SK-N-SH (cell line): Measurements from ENCODE around the gene ANKDD1A. TPM values are rescaled to one million over a fixed set of nuclear protein-coding genes. Genes with fewer than 3 reads are reported as not detected.

Source experiments
- CTCF ChIA-PET: fragments of 300-600, 350-600 bp; formaldehyde crosslinking; extraction: SDS; loops from one replicate; lab custom pipeline; 2021; lab: Yijun Ruan, JAX
- POLR2A ChIA-PET: fragments of 350-600 bp; sonication (Branson Sonifier 250); formaldehyde crosslinking; extraction: SDS; loops from one replicate; lab custom pipeline; 2020; ENCODE audit warnings: antibody characterized with exemption, inconsistent platforms; lab: Yijun Ruan, JAX
- DNase-seq: peaks from one replicate; pipeline ENCODE4 v3.0.0; 2012
- H2AFZ ChIP-seq: fragments of 200-600 bp; sonication (generic); 2 replicates; pipeline ENCODE4 v1.8.1; 2016; ENCODE audit warnings: antibody characterized with exemption, mild to moderate bottlenecking, low read depth
- H3F3A ChIP-seq: fragments of 200-600 bp; sonication (generic); replicated peaks from 2 replicates; pipeline ENCODE3; 2016; ENCODE audit warnings: antibody characterized with exemption, mild to moderate bottlenecking; ENCODE audit not compliant: insufficient read depth
- H3K27ac ChIP-seq, 2 experiments: fragments of 200-500 bp in 1 of 2; fragments of 200-600 bp in 1 of 2; sonication (Bioruptor generic) in 1 of 2; sonication (generic), shearing (Covaris generic) in 1 of 2; 2 replicates each; pipeline versions ENCODE4 v1.5.1 to v1.6.1; 2014 to 2016; ENCODE audit warnings: low read depth in 2 of 2, inconsistent platforms in 1 of 2, low read length in 1 of 2, mild to moderate bottlenecking in 1 of 2, mixed read lengths in 1 of 2
- H3K27me3 ChIP-seq: fragments of 200-600 bp; sonication (generic), shearing (Covaris generic); 2 replicates; pipeline ENCODE4 v1.6.1; 2016; ENCODE audit warnings: mixed run types; ENCODE audit not compliant: insufficient read depth
- H3K36me3 ChIP-seq, 2 experiments: fragments of 200-500 bp in 1 of 2; fragments of 200-600 bp in 1 of 2; sonication (Bioruptor generic) in 1 of 2; sonication (generic) in 1 of 2; replicated peaks in 1 of 2; 2 replicates each; pipeline versions ENCODE3 to v1.5.1; 2014 to 2016; ENCODE audit warnings: low read length in 1 of 2, mild to moderate bottlenecking in 1 of 2; ENCODE audit not compliant: insufficient read depth in 2 of 2, control insufficient read depth in 1 of 2
- H3K4me1 ChIP-seq, 2 experiments: fragments of 200-500 bp in 1 of 2; fragments of 200-600 bp in 1 of 2; sonication (Bioruptor generic) in 1 of 2; sonication (generic), shearing (Covaris generic) in 1 of 2; 2 replicates each; pipeline versions ENCODE4 v1.5.1 to v1.6.1; 2014 to 2016; ENCODE audit warnings: low read depth in 1 of 2, low read length in 1 of 2, mixed run types in 1 of 2; ENCODE audit not compliant: insufficient read depth in 2 of 2, control insufficient read depth in 1 of 2
- H3K4me2 ChIP-seq: fragments of 200-600 bp; sonication (generic), shearing (Covaris generic); 2 replicates; pipeline ENCODE4 v1.6.1; 2017; ENCODE audit warnings: mixed run types
- H3K4me3 ChIP-seq, 2 experiments: fragments of 200-500 bp in 1 of 2; fragments of 200-600 bp in 1 of 2; sonication (Bioruptor generic) in 1 of 2; sonication (generic), shearing (Covaris generic) in 1 of 2; 2 replicates each; pipeline versions ENCODE4 v1.5.1 to v1.8.1; 2014 to 2016; ENCODE audit warnings: low read depth in 2 of 2, inconsistent platforms in 1 of 2, low read length in 1 of 2, mild to moderate bottlenecking in 1 of 2, mixed read lengths in 1 of 2, moderate library complexity in 1 of 2
- H3K79me2 ChIP-seq: fragments of 200-600 bp; sonication (generic); 2 replicates; pipeline ENCODE4 v1.8.1; 2017; ENCODE audit warnings: mild to moderate bottlenecking; ENCODE audit not compliant: insufficient read depth
- H3K9ac ChIP-seq: fragments of 200-600 bp; sonication (generic); 2 replicates; pipeline ENCODE4 v1.6.1; 2017; ENCODE audit warnings: mixed run types
- H3K9me2 ChIP-seq: fragments of 200-600 bp; sonication (generic); 2 replicates; pipeline ENCODE4 v1.6.1; 2017; ENCODE audit warnings: mixed run types
- H3K9me3 ChIP-seq: fragments of 200-600 bp; sonication (generic); 2 replicates; pipeline ENCODE4 v1.6.1; 2017; ENCODE audit warnings: mixed run types, mild to moderate bottlenecking, moderate library complexity
- H4K20me1 ChIP-seq: fragments of 200-600 bp; sonication (generic); 2 replicates; pipeline ENCODE4 v1.6.1; 2017; ENCODE audit warnings: mild to moderate bottlenecking, mixed run types; ENCODE audit not compliant: insufficient read depth
- ELF1 ChIP-seq: IDR thresholded peaks from 2 replicates; pipeline ENCODE4 v1.4.0; 2012
- EP300 ChIP-seq, 2 experiments: IDR thresholded peaks; 2 replicates each; pipeline versions ENCODE4 v1.4.0 to v1.6.1; 2012; ENCODE audit warnings: borderline replicate concordance in 1 of 2, low read depth in 1 of 2, low read length in 1 of 2
- FOSL2 ChIP-seq: IDR thresholded peaks from 2 replicates; pipeline ENCODE4 v1.4.0; 2012; ENCODE audit warnings: low read depth, mild to moderate bottlenecking, moderate library complexity, borderline replicate concordance
- FOXJ3 ChIP-seq: sonication (generic); formaldehyde crosslinking; IDR thresholded peaks from 2 replicates; pipeline ENCODE4 v1.5.1; 2020; ENCODE audit warnings: mild to moderate bottlenecking, missing genetic modification reagents
- GABPA ChIP-seq: IDR thresholded peaks from 2 replicates; pipeline ENCODE4 v1.4.0; 2012; ENCODE audit warnings: low read depth, mild to moderate bottlenecking
- NRF1 ChIP-seq: IDR thresholded peaks from 2 replicates; pipeline ENCODE4 v1.6.1; 2012; ENCODE audit warnings: low read depth, mild to moderate bottlenecking, low read length
- RCOR1 ChIP-seq: fragments of 150-350 bp; IDR thresholded peaks from 2 replicates; pipeline ENCODE4 v1.6.1; 2017; ENCODE audit warnings: antibody characterized with exemption, low read length
- RFX5 ChIP-seq: IDR thresholded peaks from 2 replicates; pipeline ENCODE4 v1.6.1; 2012; ENCODE audit warnings: mild to moderate bottlenecking, improper control_type of control experiment, low read length
- SIN3A ChIP-seq: IDR thresholded peaks from 2 replicates; pipeline ENCODE4 v1.6.1; 2012; ENCODE audit warnings: low read depth, mild to moderate bottlenecking, low read length, moderate library complexity, borderline replicate concordance
- SMC3 ChIP-seq: IDR thresholded peaks from 2 replicates; pipeline ENCODE4 v1.6.1; 2012; ENCODE audit warnings: low read depth, low read length, improper control_type of control experiment
- TAF1 ChIP-seq: IDR thresholded peaks from 2 replicates; pipeline ENCODE4 v1.6.1; 2012; ENCODE audit warnings: low read depth, mild to moderate bottlenecking, low read length, moderate library complexity, borderline replicate concordance
- TCF12 ChIP-seq: IDR thresholded peaks from 2 replicates; pipeline ENCODE4 v1.4.0; 2012
- TEAD4 ChIP-seq: IDR thresholded peaks from 2 replicates; pipeline ENCODE4 v1.4.0; 2012; ENCODE audit warnings: mild to moderate bottlenecking, borderline replicate concordance; ENCODE audit not compliant: insufficient read depth
- WGBS: methylation state at CpG from one replicate; pipeline ENCODE4 v1.1.6; 2017; ENCODE audit warnings: low lambda C conversion rate; 5-methylcytosine and 5-hydroxymethylcytosine counted together
- polyA plus RNA-seq, 3 experiments: library from polyadenylated mRNA; depleted of rRNA; stranded (reverse); fragments of >200 nt; gene quantifications; 2 replicates each; pipeline ENCODE4 v1.2.3, GENCODE V29; 2012
- TF ChIP-seq, protein P1 (sequence below): IDR thresholded peaks from 2 replicates; pipeline ENCODE4; 2012
- TF ChIP-seq, protein P2 (sequence below): IDR thresholded peaks from 2 replicates; pipeline ENCODE4 v1.4.0; 2012; ENCODE audit warnings: low read depth, borderline replicate concordance
- TF ChIP-seq, protein P3 (sequence below): fragments of 150-350 bp; IDR thresholded peaks from 2 replicates; pipeline ENCODE4 v1.6.1; 2016; ENCODE audit warnings: mild to moderate bottlenecking, low read depth, low read length

ANKDD1A gene
- polyA plus RNA-seq, 1 of the 3 experiments (the other 2 are of a cell fraction): 8.6 TPM

DNA sequence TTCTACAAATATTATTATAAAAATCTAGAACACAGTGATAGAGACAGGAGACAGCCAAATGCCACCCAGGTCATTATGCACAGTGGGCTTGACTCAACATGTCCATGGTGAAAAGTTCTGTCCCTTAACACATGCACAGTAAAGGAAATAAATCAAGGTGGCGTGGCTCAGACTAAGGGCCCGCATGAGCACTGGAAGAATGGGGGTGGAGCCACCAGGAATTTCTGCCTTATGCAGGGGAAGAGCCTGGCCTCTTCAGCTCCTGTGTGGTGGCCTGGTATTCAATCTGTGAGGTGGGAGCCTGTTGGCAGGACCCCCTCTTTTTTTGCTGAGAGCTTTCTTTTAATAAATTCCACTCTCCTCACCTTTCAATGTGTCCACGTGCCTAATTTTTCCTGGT is 95.2 kb downstream of the ANKDD1A start:
- H3F3A ChIP-seq: peaks cover 4% of the 10 kb centered on the region
- TF ChIP-seq RCOR1 (no peak), FOXJ3 (CRISPR knock-in tag) (no peak), SIN3A (no peak), TEAD4 (no peak), RFX5 (no peak), TAF1 (no peak), ELF1 (no peak), FOSL2 (no peak), GABPA (no peak), NRF1 (no peak), EP300 (IDR thresholded peaks at IDR 0.05; ENCODE audit: borderline replicate concordance in 1 of 2, low read depth in 1 of 2, low read length in 1 of 2) (no peak), TCF12 (no peak), SMC3 (no peak)
- TF ChIP-seq, protein P1, sequence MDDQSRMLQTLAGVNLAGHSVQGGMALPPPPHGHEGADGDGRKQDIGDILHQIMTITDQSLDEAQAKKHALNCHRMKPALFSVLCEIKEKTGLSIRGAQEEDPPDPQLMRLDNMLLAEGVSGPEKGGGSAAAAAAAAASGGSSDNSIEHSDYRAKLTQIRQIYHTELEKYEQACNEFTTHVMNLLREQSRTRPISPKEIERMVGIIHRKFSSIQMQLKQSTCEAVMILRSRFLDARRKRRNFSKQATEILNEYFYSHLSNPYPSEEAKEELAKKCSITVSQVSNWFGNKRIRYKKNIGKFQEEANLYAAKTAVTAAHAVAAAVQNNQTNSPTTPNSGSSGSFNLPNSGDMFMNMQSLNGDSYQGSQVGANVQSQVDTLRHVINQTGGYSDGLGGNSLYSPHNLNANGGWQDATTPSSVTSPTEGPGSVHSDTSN: no peak
- TF ChIP-seq, protein P2, sequence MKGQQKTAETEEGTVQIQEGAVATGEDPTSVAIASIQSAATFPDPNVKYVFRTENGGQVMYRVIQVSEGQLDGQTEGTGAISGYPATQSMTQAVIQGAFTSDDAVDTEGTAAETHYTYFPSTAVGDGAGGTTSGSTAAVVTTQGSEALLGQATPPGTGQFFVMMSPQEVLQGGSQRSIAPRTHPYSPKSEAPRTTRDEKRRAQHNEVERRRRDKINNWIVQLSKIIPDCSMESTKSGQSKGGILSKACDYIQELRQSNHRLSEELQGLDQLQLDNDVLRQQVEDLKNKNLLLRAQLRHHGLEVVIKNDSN: no peak
- TF ChIP-seq, protein P3, sequence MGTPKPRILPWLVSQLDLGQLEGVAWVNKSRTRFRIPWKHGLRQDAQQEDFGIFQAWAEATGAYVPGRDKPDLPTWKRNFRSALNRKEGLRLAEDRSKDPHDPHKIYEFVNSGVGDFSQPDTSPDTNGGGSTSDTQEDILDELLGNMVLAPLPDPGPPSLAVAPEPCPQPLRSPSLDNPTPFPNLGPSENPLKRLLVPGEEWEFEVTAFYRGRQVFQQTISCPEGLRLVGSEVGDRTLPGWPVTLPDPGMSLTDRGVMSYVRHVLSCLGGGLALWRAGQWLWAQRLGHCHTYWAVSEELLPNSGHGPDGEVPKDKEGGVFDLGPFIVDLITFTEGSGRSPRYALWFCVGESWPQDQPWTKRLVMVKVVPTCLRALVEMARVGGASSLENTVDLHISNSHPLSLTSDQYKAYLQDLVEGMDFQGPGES: no peak
- H3K4me3 ChIP-seq: no peak overlapping the region
- no peak overlapping the region for H3K9ac ChIP-seq
- no peaks in the 10 kb centered on the region for H3K9me3 ChIP-seq
- no peak overlapping the region for H3K27ac ChIP-seq
- H3K4me1 ChIP-seq: no peaks in the 10 kb centered on the region
- WGBS: 98% methylated on average over 3 of the region's 3 CpGs
- H3K36me3 ChIP-seq: peaks cover 8 to 49% of the 10 kb centered on the region in 2 experiments
- H3K9me2 ChIP-seq: no peaks in the 10 kb centered on the region
- DNase-seq: no peak
- no peaks in the 10 kb centered on the region for H3K79me2 ChIP-seq
- POLR2A ChIA-PET: no interaction called here
- no peak overlapping the region for H3K4me2 ChIP-seq
- no peaks in the 10 kb centered on the region for H3K27me3 ChIP-seq
- H4K20me1 ChIP-seq: no peaks in the 10 kb centered on the region
- H2AFZ ChIP-seq: no peak overlapping the region
- CTCF ChIA-PET: no interaction called here

Other genes starting within 250 kb of the ANKDD1A start
- 2.6 and 6.5 TPM in 2 replicates for gene RBPMS2, start 136.3 kb upstream of the ANKDD1A start, polyA plus RNA-seq (2012; rRNA removed)
- 12.1 and 12.4 TPM in 2 replicates for gene PIF1, start 86.3 kb upstream of the ANKDD1A start, polyA plus RNA-seq (2012; rRNA removed)
- gene PLEKHO2, start 70.0 kb upstream of the ANKDD1A start, polyA plus RNA-seq (2012; rRNA removed): 6.8 and 7.8 TPM in 2 replicates
- gene SPG21, start 78.0 kb downstream of the ANKDD1A start, polyA plus RNA-seq (2012; rRNA removed): 56.5 and 57.1 TPM in 2 replicates
- 12.1 and 12.7 TPM in 2 replicates for gene MTFMT, start 117.7 kb downstream of the ANKDD1A start, polyA plus RNA-seq (2012; rRNA removed)
- not detected in 2 replicates for gene SLC51B, start 133.5 kb downstream of the ANKDD1A start, polyA plus RNA-seq (2012; rRNA removed)
- gene RASL12, start 156.1 kb downstream of the ANKDD1A start, polyA plus RNA-seq (2012; rRNA removed): not detected in 2 replicates
- not detected in 2 replicates for gene KBTBD13, start 164.8 kb downstream of the ANKDD1A start, polyA plus RNA-seq (2012; rRNA removed)
- 1.8 and 1.9 TPM in 2 replicates for gene UBAP1L, start 203.3 kb downstream of the ANKDD1A start, polyA plus RNA-seq (2012; rRNA removed)
- 15.3 and 17.5 TPM in 2 replicates for gene PDCD7, start 221.9 kb downstream of the ANKDD1A start, polyA plus RNA-seq (2012; rRNA removed)